ENCODE measurements around the gene ACOT8.

Gene ACOT8

GRCh38 chr20:45796337-45797065, 60.7 kb downstream of the ACOT8 start:
- DNase-seq (ENCODE audit: insufficient read length, low spot score) (no peak), FAIRE-seq (no peak)
- TF ChIP-seq POLR2A (IDR thresholded peaks at IDR 0.05; ENCODE audit: low read depth, low read length), result no peak

GRCh38 chr20:45792317-45793118, 64.7 kb downstream of the ACOT8 start:
- no peak for TF ChIP-seq POLR2A (IDR thresholded peaks at IDR 0.05; ENCODE audit: low read depth, low read length)
- DNase-seq (ENCODE audit: insufficient read length, low spot score) (no peak), FAIRE-seq (no peak)

Data from H54 (cell line).